Measurements from ENCODE around the gene ZNF668.
"Not testable (repeated sequence)": the region's sequence is repeated elsewhere in the genome, so short reads cannot be mapped to it uniquely, and the experiment has no call there.

Gene ZNF668

DNA sequence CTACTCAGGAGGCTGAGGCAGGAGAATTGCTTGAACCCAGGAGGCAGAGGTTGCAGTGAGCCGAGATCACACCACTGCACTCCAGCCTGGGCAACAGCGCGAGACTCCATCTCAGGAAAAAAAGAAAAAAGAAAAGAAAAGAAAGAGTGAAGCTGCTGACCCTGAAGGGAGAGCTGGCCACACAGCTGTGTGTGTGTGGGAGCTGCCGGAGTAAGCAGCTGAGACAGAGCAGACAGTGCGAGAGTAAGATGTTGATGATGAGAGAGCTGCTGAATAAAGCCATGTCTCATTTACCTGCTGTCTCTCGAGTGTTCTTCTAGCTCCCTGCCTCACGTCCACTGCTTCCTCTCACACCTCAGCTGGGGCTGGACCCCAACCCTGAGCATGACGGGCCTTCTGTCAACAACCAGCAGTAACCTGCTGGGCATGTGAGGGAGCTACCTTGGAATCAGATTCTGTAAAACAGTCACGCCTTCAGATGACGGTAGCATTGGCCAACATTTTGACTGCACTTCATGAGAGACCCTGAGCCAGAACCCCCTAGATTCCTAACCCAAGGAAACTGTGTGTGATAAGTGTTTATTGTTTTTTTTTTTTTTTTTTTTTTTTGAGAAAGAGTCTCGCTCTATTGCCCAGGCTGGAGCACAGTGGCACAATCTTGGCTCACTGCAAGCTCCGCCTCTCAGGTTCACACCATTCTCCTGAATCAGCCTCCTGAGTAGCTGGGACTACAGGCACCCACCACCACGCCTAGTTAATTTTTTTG, 27.0 kb upstream of the ZNF668 start:
- not testable (repeated sequence) for DNase-seq

DNA sequence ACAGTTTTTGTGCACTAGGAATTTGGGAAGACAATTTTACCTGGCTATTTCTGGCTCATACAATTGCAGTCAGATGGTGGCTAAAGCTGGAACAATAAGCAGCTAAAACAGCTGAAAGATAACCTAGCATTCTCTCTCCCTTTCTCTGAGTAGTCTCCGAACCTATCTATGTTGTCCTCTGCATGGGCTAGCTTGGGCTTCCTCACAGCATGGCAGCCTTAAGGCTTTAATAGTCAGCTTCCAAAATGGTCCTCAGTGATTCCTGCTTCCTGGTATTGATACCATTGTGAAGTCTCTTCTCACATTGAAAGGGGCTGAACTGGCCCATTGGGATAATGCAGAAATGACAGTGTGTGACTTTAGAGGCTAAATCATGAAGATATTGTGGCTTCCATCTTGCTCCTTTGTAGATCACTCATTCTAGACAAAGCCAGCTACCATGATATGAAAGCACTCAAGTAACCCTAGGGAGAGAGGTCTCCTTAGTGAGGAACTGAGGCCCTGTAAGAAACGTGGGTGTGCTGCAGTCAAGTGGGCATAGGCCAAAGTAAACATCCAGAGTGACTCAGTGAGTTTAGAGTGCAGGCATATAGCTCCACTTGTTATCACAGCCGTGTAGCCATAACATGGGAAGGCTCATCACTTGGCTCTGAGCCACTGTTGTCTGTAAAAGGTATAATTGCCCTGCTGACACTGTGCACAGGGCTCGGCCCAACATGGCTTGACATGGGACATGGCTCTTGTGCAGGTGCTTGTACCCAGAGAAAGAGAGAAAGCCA, 26.0 kb upstream of the ZNF668 start:
- peak; percentile 59 for DNase-seq

DNA sequence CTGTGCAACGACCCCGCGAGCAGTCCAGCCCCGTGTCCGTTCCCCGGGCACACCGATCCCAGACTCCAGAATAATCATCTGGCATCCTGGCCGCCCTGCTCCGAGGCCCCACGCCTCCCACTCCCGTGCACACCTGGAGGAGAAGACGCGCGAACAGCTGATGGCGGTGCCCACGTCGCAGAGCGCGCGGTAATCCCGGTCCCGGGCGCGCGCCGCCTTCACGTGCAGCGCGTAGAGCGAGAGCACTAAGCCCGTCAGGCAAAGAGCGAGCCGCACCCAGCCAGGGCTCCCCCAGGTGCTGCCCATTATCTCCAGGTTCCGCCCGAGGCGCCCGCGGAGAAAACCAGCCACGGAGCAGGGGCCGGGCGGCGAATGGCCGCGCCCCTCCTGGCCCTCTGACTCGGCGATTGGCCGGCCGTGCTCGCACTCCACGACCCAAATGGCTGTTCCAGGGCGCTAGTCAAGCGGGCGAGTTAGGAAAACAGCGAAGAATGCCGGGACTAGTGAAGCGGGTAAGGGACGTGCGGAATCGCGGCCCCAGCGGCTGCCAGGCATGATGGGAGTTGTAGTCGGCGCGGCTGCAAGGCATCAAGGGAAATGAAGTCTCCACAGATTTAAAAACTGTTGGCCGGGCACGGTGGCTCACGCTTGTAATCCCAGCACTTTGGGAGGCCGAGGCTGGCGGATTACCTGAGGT, 20.5 kb upstream of the ZNF668 start, which contains the start of gene VKORC1:
Gene VKORC1 (minus strand): TSS at position 374 of the 697 bp plus-strand sequence. CDS start 68 bp downstream, at position 306.
- peak; percentile 99 for DNase-seq

DNA sequence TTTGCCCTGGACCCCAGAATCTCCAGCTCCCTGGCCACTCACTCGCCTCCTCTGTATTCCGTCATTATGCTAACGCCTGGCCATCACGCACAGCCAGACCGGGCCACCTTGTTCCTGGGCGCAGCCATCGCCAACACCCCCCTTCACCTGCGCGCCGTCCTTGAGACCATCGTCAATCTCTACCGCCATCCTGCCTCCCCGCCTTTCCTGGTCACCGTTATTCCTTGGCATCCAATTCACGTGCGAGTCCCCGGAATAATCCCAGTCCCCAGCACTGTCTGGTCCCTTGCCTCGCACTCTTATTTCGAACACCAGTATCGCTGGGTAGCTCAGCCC, 20.0 kb upstream of the ZNF668 start:
- DNase-seq = no peak

DNA sequence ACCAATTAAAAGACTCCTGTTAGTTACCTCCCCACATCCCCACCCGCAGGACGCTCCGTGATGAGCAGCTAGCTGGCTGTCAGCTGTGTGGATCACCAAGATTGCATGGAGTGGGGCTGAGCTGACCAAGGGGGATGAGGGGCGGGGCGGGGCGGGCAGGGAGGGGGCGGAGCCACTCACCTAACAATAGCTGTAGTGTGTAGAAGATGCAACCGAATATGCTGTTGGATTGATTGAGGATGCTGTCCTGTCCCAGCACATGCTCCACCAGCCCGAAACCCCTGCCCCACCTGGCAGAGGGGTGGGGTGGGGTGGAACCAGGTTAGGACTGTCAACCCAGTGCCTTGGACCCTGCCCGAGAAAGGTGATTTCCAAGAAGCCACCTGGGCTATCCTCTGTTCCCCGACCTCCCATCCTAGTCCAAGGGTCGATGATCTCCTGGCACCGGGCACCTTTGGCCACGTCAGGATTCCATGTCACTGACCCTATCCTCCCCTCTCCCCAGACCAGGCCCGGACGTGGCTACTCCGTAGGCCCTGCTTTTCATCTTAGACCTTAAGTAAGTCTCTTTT, 19.2 kb upstream of the ZNF668 start:
- peak; percentile 41 for DNase-seq

DNA sequence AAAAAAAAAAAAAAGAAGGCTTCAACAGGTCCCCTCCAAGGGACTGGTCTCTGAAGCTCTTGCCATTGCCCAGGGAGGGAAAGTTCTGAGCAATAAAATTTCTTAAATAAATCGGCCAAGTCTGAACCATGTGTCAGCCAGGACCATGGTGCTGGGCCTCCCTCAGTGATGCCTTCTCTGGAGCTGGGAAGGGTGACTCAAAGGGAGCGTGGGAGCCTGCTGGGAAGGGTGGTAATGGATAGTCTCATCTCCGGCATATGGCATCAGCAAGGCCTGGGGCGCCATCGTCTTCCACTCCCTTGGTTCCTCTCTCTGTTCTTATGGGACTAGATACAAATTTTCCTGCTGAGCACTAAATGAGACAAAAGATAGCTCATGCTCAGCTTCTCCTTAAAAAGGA, 18.3 kb upstream of the ZNF668 start:
- DNase-seq = no peak

DNA sequence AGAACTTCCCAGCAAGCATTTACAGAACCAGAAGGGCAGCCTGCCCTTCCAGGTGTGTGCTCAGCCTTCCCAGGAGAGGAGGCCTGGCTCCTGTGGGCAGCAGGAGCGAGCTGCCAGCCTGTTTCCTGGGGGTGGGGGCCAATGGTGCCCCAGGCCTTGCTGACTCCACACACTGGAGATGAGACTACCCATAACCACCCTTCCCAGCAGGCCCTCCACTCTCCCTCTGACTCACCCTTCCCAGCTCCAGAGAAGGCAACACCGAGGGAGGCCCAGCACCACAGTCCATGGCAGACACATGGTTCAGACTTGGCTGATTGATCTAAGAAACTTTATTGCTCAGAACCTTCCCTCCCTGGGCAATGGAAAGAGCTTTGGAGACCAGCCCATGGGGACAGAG, 16.5 kb upstream of the ZNF668 start:
- DNase-seq = no peak

DNA sequence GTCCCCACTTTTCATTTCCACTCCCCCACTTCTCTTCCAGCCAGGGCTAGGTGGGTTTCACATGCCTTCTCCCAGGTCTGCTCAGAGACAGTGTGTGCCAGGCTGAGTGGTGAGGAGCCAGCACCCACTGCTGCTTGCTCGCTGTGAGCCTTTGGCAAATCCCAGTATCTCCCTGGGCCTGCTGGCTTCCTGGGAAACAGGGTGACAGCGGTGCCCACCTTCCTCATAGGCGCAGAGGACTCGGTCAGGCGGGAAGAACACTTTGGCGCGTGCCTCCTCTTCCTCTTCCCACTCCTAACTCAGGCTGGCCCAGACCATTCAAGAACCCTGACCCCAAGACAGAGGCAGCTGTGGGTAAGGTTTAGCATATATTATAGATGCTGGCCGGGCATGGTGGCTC, 15.2 kb upstream of the ZNF668 start:
- no peak for DNase-seq

DNA sequence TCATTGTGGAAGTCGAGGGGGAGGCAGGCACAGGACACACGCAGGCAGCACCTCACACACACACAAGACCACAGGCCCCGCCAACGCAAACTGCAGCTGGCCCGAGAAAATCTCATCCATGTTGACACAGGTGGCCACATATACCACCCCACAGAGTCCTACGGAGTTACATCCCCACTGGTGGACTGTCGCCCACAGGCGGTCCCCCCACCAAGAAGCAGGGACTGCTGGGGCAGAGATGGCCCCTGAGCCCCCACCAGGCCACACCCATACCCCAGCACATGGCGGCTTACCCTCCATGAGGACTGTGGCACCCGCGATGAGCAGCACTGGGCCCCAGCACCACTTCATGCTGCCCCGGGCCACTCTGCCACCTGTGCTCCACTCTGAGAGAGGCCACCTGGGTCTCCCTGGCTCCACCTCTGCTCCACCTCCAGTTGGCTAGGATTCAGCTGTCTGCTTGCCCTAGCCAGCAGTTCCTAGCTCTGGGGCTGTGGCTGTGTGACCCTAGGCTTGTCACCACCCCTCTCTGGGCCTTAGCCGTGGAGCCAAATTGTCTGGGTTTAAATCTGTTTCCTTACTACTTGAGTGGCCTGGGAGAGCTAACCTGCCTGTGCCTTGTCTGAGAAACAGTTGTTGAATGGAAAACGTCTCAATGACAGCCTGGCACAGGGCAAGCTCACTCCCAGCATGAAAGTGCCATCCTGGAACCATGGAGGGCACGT, 14.6 kb upstream of the ZNF668 start, which contains the start of gene PRSS53:
Gene PRSS53 (minus strand): TSS at position 485 of the 725 bp plus-strand sequence. CDS start 134 bp downstream, at position 351.
- no peak for DNase-seq

DNA sequence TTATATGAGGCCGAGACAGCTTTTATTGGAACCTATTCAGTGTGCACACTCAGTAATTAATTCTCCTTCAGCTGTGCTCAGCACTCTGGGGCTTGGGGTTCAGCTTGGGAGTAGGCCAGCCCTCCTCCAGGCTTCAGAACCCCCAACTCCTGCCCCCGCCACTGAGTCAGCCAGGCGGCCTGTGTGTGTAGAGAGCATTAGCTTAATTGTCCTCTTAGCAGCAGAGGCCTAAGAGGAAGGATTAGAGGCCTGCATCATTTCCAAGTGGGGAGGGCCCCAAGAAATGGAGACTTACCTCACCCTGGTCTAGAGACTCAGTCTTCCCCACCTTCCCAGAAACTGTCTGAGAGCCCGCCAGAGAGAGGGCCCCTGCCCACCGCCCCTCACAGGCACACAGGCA, 13.9 kb upstream of the ZNF668 start:
- no peak for DNase-seq

DNA sequence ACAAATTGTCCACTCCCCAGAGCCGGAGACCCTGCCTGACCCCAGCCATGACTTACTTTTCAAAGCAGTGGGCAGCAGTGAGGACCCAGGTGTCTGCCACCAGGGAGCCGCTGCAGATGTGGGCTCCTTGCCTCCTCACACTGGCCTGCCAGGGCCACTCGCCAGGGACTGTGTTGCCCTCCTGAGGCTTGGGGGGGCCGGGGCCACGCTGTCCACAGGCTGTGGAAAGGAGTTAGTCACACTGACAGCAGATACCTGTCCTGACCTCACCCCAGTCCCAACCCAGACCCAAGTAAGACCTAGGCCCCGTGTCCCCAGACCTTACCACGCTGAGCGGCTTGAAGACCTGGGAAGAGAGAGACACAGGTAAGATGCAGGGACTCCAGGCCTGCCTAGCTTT, 13.4 kb upstream of the ZNF668 start:
- no peak for DNase-seq

DNA sequence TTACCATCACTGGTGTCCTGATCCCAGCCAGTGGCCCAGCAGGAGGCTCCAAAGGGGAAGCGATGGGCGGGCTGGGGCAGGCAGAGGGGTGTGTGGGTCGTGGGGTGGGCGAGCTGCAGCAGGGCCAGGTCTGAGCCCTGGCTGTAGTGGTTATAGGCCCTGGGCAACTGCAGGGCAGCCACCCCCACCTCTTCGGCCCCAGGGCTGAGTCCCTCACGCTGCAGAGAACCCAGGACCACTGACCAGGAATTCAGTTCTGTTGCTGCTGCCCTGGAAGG, 12.5 kb upstream of the ZNF668 start:
- no peak for DNase-seq

DNA sequence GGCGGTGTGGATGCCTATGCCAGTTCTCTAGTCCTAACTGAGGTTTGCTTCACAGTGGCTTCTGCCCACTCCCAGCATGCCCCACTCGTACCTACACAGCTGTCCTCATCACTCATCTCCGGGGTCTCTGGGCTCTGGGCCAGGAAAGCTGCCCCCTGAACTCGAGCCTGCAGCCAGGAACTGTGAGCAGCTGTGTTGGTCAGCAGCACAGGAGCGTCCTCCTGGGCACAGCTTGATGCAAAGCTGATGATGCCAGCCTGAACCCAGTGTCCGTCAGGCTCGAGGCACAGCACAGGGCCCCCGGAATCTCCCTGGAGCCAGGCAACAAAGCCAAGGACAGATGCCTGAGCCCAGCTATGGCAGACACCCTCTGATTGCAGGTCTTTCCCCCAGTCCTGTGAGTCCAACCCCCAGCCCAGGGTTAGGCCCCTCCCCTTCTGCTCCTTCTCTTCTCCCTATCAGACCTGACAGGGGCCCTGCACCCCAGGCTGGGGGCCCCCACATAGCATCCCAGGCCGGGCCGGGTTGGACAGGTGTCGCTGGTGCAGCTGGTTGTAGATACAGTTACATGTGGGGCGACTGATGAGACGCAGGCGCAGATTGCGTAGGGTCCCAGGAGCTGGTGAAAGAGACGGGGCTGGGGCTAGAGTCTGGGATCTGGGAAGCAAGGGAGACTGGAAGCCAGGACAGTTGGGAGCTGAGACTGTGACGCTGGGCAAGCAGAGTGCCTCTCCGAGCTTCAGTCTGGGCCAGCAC, 12.0 kb upstream of the ZNF668 start:
- no peak for DNase-seq

DNA sequence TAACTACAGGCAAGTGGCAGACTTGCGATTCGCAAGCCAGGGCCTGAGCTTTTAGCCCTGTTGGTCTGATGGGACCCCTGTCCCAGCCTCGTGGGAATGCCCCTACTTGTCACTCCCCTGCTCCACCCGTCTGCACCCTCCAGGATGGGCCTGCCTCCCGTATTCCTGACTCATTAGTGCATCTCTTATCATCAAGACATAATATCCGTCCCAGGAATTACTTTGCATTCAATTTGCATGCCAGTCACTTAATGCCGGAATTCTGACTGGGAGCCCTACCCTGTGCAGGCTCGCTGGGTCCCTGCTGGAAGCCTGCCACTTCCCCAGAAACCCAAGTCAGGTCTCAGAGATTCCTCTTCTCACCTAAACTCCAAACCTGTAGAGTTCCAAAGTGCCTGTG, 11.4 kb upstream of the ZNF668 start:
- no peak for DNase-seq

DNA sequence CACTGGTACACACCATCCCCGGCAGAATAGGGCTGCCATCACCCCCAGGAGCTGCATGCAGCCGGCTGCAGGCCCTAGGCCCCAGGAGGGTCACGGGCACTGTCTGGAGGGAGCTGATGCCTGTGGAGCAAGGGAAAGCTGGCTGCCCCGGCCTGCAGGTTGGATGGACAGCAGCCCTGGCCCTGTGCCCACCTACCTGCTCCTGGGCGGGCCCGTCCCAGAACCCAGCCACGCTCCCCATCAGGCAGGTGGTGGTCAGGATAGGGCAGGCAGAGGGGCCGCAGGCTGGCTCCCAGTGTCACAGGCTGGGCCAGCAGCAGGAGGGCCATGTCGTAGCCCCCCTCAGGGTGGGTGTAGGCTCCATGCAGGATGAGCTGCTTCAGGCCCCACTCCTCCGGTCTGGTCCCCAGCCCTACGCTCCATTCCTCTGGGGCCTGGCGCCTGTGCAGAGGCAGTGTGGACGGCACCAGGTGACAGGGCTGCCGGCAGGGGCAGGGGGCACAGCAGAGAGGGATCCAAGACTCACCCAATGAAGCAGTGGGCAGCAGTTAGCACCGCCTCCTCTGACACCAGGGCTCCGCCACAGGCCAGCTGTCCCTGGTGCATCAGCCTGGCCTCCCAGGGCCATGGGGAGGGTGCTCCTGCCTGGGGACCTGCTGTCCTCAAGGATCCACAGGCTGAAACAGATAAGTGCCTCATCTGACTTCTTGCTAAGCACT, 10.7 kb upstream of the ZNF668 start:
- no peak for DNase-seq

DNA sequence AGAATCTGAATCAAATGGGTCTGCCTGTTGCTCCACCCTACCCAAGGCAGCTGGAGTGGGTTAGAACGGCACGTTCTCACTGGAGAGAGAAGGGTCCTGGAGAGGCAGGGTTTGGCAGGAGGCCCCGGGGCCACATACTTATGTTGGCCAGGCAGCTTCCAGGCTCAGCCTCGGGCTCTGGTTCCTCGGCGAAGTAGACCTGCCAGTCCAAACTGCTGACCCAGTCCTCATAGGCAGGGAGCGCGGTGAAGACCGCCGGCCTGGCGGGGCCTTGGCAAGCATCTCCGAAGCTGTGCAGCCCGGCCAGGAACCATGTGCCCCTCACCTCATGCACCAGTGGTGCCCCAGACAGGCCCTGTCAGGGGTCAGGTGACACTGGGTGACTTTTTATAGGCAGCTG, 9.9 kb upstream of the ZNF668 start:
- no peak for DNase-seq

DNA sequence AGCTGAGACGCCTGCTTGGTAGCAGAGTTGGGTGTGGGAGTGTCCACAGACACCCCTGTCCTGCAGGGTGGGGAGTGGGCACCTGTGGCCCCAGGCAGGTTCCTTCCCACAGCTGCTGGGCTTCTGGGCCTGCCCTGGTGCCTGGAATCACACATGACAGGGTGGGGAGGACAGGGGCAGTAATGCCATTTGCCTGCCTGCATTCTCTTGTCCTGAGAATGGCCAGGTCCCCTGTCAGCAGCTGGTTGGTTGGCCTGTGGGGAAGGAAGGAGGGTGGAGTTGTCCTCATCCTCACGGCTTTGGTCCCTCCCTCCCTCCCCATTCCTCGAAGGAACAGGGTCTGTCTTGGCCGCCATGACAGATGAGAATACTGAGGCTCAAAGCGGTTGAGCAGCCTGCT, 9.5 kb upstream of the ZNF668 start:
- no peak for DNase-seq

DNA sequence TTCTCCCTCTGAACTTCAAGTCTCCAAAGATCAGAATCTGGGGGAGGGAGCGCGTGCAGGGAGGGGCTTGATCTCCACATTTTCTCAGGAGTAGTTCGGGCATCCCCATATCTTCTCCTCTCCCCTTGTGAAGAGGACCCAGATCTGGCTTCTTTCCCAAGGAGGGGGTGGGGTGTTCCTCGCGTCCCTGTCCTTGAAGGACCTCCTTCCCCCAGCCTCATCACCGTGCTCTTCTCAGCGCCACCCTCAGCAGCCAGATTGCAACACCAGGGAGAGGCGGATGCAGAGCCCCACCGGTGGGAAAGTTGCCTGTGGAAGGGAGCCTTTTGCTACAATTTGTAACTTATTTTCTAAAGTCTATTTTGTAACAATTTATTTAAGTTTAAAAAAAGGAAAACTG, 9.0 kb upstream of the ZNF668 start:
- DNase-seq = no peak

DNA sequence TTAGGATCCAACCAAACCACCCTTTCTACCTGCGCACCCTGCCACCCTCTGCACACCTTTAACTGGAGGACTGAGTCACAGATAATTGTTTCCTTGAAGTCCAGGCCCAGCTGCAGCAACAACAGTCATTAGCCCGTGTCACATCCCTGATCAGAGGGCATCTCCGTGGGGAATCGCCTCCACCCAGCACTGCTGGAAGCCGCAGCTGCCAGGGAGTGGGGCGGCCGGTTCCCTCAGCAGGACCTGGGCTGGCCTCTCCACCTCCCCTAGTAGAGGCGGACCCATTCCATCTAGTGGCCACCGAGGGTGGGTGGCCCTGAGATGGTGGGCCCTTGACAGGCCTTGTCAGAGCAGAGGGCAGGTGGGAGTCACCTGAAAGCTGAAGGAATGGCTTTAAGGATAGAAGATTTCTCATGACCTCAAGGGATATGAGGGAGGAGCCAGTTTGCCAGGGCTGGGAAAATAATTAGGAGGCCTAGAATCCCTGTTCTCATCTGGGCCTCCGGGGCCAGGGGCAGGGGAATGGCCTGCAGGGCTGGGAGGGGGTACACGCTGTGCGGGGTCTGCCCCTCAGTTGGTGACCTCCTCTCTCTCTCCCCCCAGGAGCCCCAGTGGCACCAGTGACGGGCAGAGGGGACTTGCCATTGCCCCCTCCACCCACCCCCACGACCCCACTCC, 8.5 kb upstream of the ZNF668 start:
- no peak for DNase-seq

DNA sequence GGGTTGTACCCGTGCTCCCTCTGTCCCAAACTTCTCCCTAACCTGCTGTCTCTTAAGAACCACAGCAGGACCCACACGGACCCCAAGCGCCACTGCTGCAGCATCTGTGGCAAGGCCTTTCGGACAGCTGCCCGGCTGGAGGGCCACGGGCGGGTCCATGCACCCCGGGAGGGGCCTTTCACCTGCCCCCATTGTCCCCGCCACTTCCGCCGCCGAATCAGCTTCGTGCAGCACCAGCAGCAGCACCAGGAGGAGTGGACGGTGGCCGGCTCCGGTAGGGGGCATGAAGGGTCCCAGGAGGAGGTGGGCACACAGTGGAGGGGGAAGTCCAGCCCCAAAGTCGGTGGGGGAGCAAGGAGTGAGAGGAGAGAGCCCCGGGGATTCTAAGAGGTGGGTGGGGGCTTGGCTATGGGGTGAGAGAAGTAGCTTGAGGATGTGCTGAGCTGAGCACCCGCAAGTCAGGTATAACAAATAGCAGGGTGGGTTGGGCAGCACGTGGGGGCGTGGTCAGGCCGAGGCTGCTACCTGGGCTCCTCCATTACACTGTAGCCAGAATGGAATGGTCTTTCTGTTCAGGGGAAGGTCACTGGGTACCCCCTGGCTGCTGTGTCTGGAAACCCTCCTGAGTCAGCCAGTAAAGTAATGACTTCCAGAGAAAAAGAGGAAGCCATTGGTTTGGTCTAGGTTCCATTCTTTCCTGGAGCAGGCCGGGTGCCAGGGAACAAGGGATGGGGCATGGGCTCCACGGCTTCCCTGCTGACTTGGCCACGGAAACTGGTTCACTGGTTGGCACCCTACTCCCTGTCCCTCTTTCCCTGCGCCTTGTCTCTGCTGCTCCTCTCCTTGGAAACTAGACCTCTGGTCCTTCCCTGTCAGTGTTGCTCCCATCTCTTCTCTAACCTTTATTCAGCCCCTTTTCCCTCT, 7.7 kb upstream of the ZNF668 start:
- DNase-seq = no peak
